ENCODE measurements around the gene UNC13C. TPM values are rescaled to one million over a fixed set of nuclear protein-coding genes. Genes with fewer than 3 reads are reported as not detected.

UNC13C gene
- polyA plus RNA-seq, 1 donor: 11.3 TPM

GRCh38 chr15:54568381-54568780, 590.1 kb downstream of the UNC13C start:
- no peak for DNase-seq

GRCh38 chr15:54571576-54571975, 593.3 kb downstream of the UNC13C start:
- no peak for DNase-seq

DNA sequence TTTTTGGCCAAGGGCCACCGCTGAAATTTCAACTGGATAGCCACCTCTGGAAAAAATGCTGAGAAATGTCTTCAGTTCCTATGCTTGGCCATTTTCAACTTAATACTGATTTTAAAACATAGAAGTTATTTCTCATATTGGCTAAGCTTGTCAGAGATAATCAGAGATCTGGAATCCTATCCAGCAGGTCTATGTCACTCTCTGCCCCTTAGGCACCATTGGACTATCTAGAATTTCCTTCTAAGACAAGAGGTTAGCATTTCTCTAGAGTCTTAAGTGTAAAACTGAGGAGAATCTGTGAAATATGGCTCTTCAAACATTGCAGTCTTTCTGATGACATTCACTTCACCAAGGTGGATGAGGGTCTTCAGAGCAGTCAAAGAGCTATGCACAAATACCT, 597.3 kb downstream of the UNC13C start:
- no peak for DNase-seq

- no peak for DNase-seq
These were observed 598.2 kb downstream of the UNC13C start for GRCh38 chr15:54576298-54576935.

DNA sequence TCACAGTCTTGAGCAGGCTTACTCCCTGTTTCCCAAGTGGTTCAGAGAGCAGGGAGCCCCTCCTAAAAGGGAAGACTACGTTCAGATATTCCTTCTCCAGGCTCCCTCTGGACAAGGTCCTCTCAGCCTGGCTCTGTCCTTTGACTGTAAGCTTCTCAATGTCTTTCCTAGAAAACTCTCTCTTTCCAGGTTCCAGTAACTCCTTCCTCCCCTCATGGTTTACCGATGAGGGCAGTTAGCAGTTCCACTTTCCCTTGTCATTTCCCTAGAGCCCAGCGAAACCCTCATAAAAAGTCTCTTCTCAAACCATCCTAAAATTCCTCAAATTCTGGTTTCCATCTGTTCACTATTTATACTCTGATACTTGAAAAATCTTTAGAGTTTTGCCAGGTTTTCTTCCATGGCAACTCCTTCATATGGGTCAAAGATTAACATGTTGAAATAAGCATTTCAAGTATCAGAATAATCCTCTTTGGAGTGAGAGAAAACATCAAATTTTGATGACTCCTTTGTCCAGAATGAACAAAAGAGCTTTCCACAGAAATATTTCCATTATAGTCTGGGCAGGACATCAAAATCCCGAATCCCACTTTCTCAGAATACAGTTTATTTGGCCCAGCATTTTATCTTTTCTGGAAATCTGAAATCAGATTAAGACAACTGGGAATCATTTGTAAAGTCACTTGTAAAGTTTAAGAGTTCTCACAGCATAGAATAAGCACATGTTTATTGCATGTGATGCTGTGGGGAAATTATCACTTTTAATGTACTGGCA, 599.4 kb downstream of the UNC13C start:
- DNase-seq: no peak

GRCh38 chr15:54579855-54580254, 601.6 kb downstream of the UNC13C start:
- DNase-seq: no peak

DNA sequence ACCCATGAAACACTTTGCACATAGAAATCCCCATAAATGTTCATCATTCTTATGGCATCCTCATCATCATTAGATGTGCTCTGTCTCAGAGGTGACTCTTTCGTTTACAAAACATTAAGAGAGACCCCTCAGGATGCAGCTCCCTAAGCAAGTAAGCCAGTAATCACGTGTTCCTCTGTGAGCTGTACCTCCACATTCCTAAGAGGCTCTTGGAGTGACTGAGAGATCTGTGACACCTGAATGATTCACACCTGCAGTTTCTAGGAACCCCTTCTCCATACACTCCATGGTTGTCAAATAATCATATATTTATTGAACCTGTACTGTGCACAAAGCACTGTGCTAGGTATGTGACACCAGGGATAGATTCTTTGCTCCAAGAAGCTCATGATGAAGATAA, 602.4 kb downstream of the UNC13C start:
- no peak for DNase-seq

DNA sequence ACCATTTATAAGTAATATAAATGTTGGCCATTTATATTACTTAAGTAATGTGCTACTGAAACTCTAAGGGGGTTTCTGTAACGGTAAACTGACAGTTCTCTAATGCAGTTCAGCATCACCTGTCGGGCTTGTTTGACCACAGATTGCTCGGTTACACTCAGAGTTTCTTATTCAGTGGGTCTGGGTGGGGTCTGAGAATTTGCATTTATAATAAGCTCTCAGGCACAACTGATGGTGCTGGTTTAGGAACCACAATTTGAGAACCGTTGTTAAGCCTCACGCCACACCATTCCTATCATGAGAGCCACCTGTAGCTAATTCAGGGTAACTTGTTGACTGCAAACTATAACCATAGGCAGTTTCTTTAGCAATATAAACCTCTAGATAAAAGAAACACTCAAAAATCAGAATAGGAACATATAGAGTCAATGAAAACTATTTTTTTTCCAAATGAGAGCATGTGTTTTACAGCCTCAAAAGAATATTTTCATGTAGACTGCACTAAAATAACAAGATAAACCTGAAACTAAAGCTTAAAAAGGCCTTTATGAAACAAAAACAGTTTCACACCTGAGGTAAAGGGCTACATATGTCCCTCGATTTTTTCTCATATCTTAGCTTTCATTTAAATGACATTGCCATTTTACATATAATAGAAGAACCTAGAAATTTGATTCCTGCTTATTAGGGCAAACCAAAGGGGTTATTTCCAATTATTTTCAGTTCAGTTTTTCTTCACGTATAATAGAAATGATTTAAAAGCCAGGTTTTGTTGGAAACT, 604.8 kb downstream of the UNC13C start:
- no peak for DNase-seq

DNA sequence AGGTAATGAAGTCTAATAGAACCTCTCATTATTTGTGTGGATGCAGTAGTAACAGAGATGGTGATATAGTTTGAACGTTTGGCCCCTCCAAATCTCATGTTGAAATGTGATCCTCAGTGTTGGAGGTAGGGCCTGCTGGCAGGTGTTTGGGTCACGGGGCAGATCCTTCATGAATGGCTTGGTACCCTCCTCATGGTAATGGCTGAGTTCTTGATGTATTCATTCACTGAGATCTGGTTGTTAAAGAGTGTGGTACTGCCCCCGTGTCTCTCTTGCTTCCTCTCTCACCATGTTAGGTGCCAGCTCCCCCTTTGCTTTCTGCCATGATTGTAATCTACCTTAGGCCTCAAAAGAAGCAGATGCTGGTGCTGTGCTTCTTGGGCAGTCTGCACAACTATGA, 606.8 kb downstream of the UNC13C start:
- DNase-seq: no peak

DNA sequence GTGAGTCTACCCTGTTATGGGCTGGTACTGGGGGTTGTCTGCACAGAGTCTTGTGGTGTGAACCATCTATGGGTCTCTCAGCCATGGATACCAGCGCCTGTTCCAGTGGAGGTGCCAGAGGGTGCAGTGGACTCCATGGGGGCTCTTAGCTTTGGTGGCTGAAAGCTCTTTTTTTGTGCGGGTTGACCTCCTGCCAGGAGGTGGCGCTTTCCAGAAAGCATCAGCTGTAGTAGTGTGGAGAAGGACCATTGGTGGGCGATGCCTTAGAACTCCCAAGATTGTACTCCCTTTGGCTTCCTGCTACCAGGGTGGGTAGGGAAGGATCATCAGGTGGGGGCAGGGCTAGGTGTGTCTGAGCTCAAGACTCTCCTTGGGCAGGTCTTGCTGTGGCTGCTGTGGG, 615.9 kb downstream of the UNC13C start:
- no peak for DNase-seq

DNA sequence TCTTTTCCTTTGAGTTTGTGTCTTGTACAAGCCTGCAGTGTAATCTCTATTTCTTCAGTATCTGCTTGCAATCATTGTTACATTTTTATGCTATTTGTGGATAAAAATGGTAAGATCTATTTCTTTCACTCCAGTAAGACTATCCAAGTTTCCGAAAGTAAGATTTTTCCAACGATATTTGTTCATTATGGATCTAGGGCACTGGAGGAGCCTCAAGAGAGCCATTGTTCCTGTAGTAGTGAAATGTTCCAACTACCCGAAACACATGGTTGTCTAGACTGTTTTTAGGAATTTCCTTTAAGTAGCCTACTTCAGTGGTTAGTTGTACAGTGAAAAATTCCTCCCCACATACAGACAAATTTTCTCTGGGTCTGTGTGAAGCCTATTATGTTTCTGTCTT, 621.1 kb downstream of the UNC13C start:
- DNase-seq: no peak

DNA sequence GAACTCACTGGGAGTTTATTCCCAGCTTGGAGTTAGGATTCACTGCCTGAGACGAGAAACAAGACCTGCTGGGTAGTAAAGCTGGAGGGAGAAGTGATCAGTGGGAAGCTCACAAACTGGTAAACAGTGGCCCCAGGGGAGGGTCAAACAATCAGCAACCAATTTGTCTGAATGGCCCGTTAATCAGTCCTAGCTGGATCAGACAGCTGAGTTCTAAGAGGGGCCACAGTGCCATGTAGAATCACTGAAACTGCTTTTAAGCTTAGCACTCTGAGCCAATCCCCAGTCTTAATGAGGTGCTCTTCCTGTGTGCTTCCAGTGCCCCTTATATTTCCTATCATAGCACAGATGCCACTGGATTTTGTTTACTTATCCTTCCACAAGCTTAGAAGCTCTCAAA, 626.8 kb downstream of the UNC13C start:
- DNase-seq: no peak

GRCh38 chr15:54605556-54605955, 627.3 kb downstream of the UNC13C start:
- no peak for DNase-seq

DNA sequence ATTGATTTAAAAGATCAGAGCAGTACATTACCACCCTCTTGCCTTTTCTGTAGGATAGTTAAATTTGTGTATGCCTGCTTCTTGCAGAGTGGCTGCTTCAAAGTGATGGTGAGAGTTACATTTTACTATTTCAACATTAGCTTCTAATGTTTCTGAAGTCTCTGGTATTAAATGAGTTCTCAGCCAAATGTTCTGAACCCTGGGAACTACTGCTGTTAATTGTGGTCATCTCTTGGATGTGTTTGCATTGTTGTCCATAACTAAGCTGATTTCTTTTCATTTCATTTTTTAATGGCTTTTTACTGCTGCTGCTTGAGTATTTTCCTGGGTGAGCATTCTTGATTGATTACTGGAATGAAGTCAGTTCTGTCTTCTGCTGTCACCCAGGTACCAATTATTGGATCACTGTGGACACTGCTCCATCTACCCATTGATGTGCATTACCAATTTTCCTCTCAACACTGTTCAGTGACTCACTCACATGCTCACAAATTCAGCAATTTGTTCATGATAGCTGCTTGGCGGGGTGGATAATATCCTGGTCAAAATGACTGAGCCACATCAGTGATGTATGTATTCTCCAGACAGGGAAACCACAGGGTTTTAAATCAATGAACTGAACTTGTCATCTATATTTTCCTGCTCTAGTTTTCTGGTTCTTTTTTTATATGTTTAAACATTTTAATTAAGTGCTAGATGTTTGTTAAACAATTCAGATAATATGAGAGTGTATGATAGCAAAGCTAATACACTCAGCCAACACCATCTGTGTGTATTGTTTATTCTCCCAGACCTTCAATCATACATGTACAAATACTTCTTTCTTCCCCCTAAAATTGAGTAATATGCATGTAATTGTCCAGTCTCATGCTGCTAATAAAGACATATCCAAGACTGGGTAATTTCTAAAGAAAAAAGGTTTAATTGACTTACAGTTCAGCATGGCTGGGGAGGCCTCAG, 630.9 kb downstream of the UNC13C start:
- no peak for DNase-seq

DNA sequence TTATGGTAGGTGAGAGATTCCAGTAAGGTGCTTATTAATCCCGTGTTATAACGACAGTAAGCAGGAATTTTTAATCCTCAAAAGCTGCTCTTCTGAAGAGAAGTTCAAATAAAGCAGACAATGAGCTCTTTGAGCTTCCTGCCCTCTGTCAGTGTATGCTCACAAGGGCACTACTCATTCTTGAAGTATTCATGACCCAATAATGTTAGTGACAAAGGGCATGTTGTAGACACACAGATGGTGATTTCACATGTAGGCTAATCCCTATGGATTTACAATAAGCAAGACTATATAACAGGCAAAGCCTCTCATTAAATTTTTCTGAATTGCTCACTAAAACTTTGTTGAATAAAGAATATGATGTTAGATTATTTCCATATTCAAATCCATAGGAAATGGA, 639.9 kb downstream of the UNC13C start:
- no peak for DNase-seq

GRCh38 chr15:54619180-54619579, 640.9 kb downstream of the UNC13C start:
- no peak for DNase-seq

- DNase-seq: no peak
These were observed 642.7 kb downstream of the UNC13C start for GRCh38 chr15:54620916-54621315.

GRCh38 chr15:54636147-54636546, 657.9 kb downstream of the UNC13C start:
- DNase-seq: no peak

DNA sequence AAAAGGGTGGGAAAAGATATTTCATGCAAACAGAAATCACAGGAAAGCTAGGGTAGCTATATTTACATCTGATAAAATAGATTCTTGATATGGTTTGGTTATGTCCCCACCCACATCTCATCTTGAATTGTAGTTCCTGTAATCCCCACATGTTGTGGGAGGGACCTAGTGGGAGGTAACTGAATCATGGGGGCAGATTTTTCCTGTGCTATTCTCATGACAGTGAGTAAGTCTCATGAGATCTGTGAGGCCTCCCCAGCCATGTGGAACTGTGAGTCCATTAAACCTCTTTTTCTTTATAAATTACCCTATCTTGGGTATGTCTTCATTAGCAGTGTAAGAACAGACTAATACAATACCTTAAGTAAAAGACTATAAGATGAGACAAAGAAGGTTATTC, 660.4 kb downstream of the UNC13C start:
- no peak for DNase-seq

GRCh38 chr15:54640873-54641272, 662.6 kb downstream of the UNC13C start:
- DNase-seq: no peak

DNA sequence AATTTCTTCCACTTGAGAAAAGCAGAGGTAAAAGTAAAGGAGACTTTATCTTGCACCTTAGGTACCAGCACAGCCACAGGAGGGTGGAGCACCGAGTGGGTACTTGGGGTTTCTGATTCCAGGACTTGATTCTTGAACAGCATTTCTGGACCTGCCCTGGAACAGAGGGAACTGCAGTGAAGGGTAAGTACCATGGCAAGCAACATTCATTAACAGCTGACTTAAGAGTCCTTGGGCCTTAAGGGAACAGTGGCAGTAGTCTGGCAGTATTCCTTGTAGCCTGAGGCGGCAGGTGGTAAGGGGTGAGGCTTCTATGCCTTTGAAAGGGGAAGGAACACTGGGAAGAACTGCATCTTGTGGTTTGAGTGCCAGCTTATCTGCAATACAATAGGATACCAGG, 666.6 kb downstream of the UNC13C start:
- no peak for DNase-seq

GRCh38 chr15:54659646-54660045, 681.4 kb downstream of the UNC13C start:
- no peak for DNase-seq
